Heart left ventricle (tissue), 13 donors: ENCODE data around the gene CALR3.

Source experiments
- CTCF ChIP-seq, 12 donors: fragments of 200-600 bp; sonication (generic) in 4 of 12; IDR thresholded peaks; one replicate each; pipeline versions ENCODE4 v1.5.0 to v1.8.0; 2018 to 2022; ENCODE audit warnings: antibody characterized with exemption in 12 of 12, mild to moderate bottlenecking in 5 of 12
- POLR2A ChIP-seq, 2 donors: fragments of 450-650 bp; IDR thresholded peaks; one replicate each; pipeline ENCODE4 v1.6.1; 2017; ENCODE audit warnings: antibody characterized with exemption in 2 of 2, mild to moderate bottlenecking in 2 of 2, moderate library complexity in 2 of 2
- donor health status: ischemic (EF 13 %, LVEDD 7.1; RV severe dilation, severe dysfunction).
- donor health status: DM: no; HTN: yes; CAD: no.
- donor health status: DM: no; HTN: no; CAD: no.
- donor health status: ischemic (EF 25% LVEDD 6.9; RV normal size, moderate dysfunction).
- donor health status: ischemic (EF 25% LVEDD 5.7; RV mildly dilated, moderate dysfunction).
- donor health status: ischemic (EF 35%, LVEDD 5.7; RV mildly dilated, moderate dysfunction).
- donor health status: nonischemic (EF 11% LVEDD 7.7; RV severe dilation, severe dysfunction).
- donor health status: DM: yes; HTN: yes; CAD: no.
- donor health status: PGD.
- donor health status: ischemic (EF 29% LVEDD 5.4; RV normal size, mild dysfunction).
- donor health status: nonischemic (EF 23%, LVEDD 6.1; RV moderate dilation, normal function).

GRCh38 chr19:16519230-16519687 is 23.3 kb upstream of the CALR3 start:
- TF ChIP-seq CTCF (IDR thresholded peaks at IDR 0.05) (no peak), POLR2A (IDR thresholded peaks at IDR 0.05) (no peak)
